ENCODE measurements around the gene NUDT2. TPM values are rescaled to one million over a fixed set of nuclear protein-coding genes. Genes with fewer than 3 reads are reported as not detected.

The NUDT2 gene
- total RNA-seq, 1 experiment from 2014 or later, result 17.8 TPM

- Mint-ChIP-seq H3K27me3 (ENCODE audit: low read depth) (peaks cover 50% of the 10 kb centered on the region), H3K9me3 (no peaks in the 10 kb centered on the region)
These were observed 49.1 kb downstream of the NUDT2 start for GRCh38 chr9:34378376-34379060.

GRCh38 chr9:34379334-34380033 lies 50.1 kb downstream of the NUDT2 start:
- ChIA-PET CTCF (interaction anchor here (0.5 to 7.9 kb wide), 43 partner anchors 9 to 285 kb away, joined by 3 to 168 read pairs (median 4); partner anchors contain the start of genes DNAI1, FAM219A and UBAP1), POLR2A (interaction anchor here (0.5 to 1.6 kb wide), 4 partner anchors 45 to 200 kb away, joined by 3 to 8 read pairs (median 4); no protein-coding TSS in a partner anchor)
- H3K27ac Mint-ChIP-seq, result no peak overlapping the region
- H3K27me3 Mint-ChIP-seq (ENCODE audit: low read depth), result peaks cover 58% of the 10 kb centered on the region
- H3K4me1 Mint-ChIP-seq, result peaks cover 28% of the 10 kb centered on the region
- ATAC-seq (peak; percentile 26), DNase-seq (ENCODE audit: low spot score) (peak; percentile 98)
- no peaks in the 10 kb centered on the region for H3K9me3 Mint-ChIP-seq
- peak overlapping the region; percentile 86 for H3K4me3 Mint-ChIP-seq
- no peaks in the 10 kb centered on the region for H3K36me3 Mint-ChIP-seq
- no peak for TF ChIP-seq IRF2 (CRISPR knock-in tag; IDR thresholded peaks at IDR 0.05; ENCODE audit: borderline replicate concordance, low read depth)
- no peak for TF ChIP-seq ZMAT4 (CRISPR knock-in tag; IDR thresholded peaks at IDR 0.05)
- 0 out of 2 replicates have a peak, but pooled peaks have one; percentile 24 for TF ChIP-seq SP1 (CRISPR knock-in tag; conservative IDR thresholded peaks at IDR 0.05)
- TF ChIP-seq TEAD4 (CRISPR knock-in tag; IDR thresholded peaks at IDR 0.05), result no peak
- TF ChIP-seq NR1H2 (CRISPR knock-in tag; IDR thresholded peaks at IDR 0.05), result no peak
- TF ChIP-seq CTCF (IDR thresholded peaks at IDR 0.05), result peak; percentile 97
- no peak for TF ChIP-seq ZNF512 (CRISPR knock-in tag; IDR thresholded peaks at IDR 0.05; ENCODE audit: borderline replicate concordance)
- no peak for TF ChIP-seq PRRX2 (CRISPR knock-in tag; IDR thresholded peaks at IDR 0.05)
- TF ChIP-seq NFYB (CRISPR knock-in tag; conservative IDR thresholded peaks at IDR 0.05; ENCODE audit: low read depth), result no peak
- TF ChIP-seq NFE2L1 (CRISPR knock-in tag; IDR thresholded peaks at IDR 0.05), result no peak
- no peak for TF ChIP-seq USF1 (CRISPR knock-in tag; IDR thresholded peaks at IDR 0.05)
- no peak for TF ChIP-seq ZNF416 (CRISPR knock-in tag; IDR thresholded peaks at IDR 0.05)
- TF ChIP-seq PREB (CRISPR knock-in tag; IDR thresholded peaks at IDR 0.05; ENCODE audit: borderline replicate concordance), result no peak
- peak; percentile 92 for TF ChIP-seq ZBTB43 (CRISPR knock-in tag; IDR thresholded peaks at IDR 0.05)
- no peak for TF ChIP-seq RORB (CRISPR knock-in tag; IDR thresholded peaks at IDR 0.05)
- TF ChIP-seq FOXP1 (CRISPR knock-in tag; IDR thresholded peaks at IDR 0.05; ENCODE audit: borderline replicate concordance), result no peak
- TF ChIP-seq ZNF423 (CRISPR knock-in tag; IDR thresholded peaks at IDR 0.05), result no peak
- TF ChIP-seq MYBL2 (CRISPR knock-in tag; IDR thresholded peaks at IDR 0.05), result 0 out of 2 replicates have a peak, but pooled peaks have one; percentile 39

More at GRCh38 chr9:34378376-34379060, 49.1 kb downstream of the NUDT2 start:
- ATAC-seq, result no peak
- TF ChIP-seq CREB1 (CRISPR knock-in tag; IDR thresholded peaks at IDR 0.05) (no peak), E2F5 (CRISPR knock-in tag; IDR thresholded peaks at IDR 0.05) (no peak), ZBTB43 (CRISPR knock-in tag; IDR thresholded peaks at IDR 0.05) (no peak), TCF7 (CRISPR knock-in tag; IDR thresholded peaks at IDR 0.05; ENCODE audit: low read depth) (no peak)
- DNase-seq (ENCODE audit: low spot score), result no peak
- peaks cover 33% of the 10 kb centered on the region for H3K4me1 Mint-ChIP-seq
- H3K27ac Mint-ChIP-seq, result no peak overlapping the region
- no peaks in the 10 kb centered on the region for H3K36me3 Mint-ChIP-seq
- ChIA-PET POLR2A (interaction anchor here (0.6 to 1.6 kb wide), 2 partner anchors 44 to 199 kb away, joined by 3 to 4 read pairs; no protein-coding TSS in a partner anchor), CTCF (interaction anchor here (0.5 to 7.9 kb wide), 37 partner anchors 8 to 286 kb away, joined by 3 to 168 read pairs (median 4); partner anchors contain the start of genes DNAI1, FAM219A and UBAP1)
- 0 out of 2 replicates have a peak overlapping the region, but pooled peaks have one; percentile 0 for H3K4me3 Mint-ChIP-seq

Data from WTC11 (cell line).